Measurements from ENCODE around the gene OGA.
A peak's percentile ranks its signal among the peaks of the same experiment; 100 is the strongest.

Gene OGA

GRCh38 chr10:101807158-101807557 is 11.1 kb downstream of the OGA start:
- ChIA-PET POLR2A (no interaction called here), CTCF (no interaction called here)
- Histone ChIP-seq H3K27ac (ENCODE audit: extremely low read depth, low read depth, low read length) (no peak overlapping the region), H3K36me3 (ENCODE audit: control insufficient read depth in 2 of 2, insufficient read depth in 1 of 2, low read length in 2 of 2) (peaks cover 84 to 93% of the 10 kb centered on the region in 2 experiments), H3K4me1 (ENCODE audit: control insufficient read depth, insufficient read depth, low read length) (no peaks in the 10 kb centered on the region), H3K9me3 (ENCODE audit: control insufficient read depth, insufficient read depth, low read depth, low read length) (no peaks in the 10 kb centered on the region), H3K4me3 (ENCODE audit: low read depth, low read length) (no peak overlapping the region)
- TF ChIP-seq ZNF514 (tag by site-specific recombination; IDR thresholded peaks at IDR 0.05) (no peak), ZNF501 (tag by site-specific recombination; IDR thresholded peaks at IDR 0.05) (no peak), IKZF3 (tag by site-specific recombination; IDR thresholded peaks at IDR 0.05) (no peak), ZFHX2 (tag by site-specific recombination; conservative IDR thresholded peaks at IDR 0.05) (0 out of 2 replicates have a peak, but pooled peaks have one; percentile 17), EGR2 (tag by site-specific recombination; IDR thresholded peaks at IDR 0.05; ENCODE audit: low read depth) (peak; percentile 45)

- Histone ChIP-seq H3K4me1 (ENCODE audit: control insufficient read depth, insufficient read depth, low read length) (no peaks in the 10 kb centered on the region; the same call in 1 of the 2 replicates), H3K27ac (ENCODE audit: extremely low read depth, low read depth, low read length) (no peak overlapping the region), H3K36me3 (ENCODE audit: control insufficient read depth in 2 of 2, insufficient read depth in 1 of 2, low read length in 2 of 2) (peaks cover 94 to 100% of the 10 kb centered on the region in 2 experiments), H3K9me3 (ENCODE audit: control insufficient read depth, insufficient read depth, low read depth, low read length) (no peaks in the 10 kb centered on the region), H3K4me3 (ENCODE audit: low read depth, low read length) (no peak overlapping the region)
- ChIA-PET POLR2A (no interaction called here), CTCF (interaction anchor here (2.5 kb wide), 1 partner anchor 21 kb away, joined by 6 read pairs; the partner anchor contains the start of gene NPM3)
- TF ChIP-seq ZNF629 (tag by site-specific recombination; IDR thresholded peaks at IDR 0.05), result no peak
- no peak for TF ChIP-seq ZSCAN30 (tag by site-specific recombination; IDR thresholded peaks at IDR 0.05)
- no peak for TF ChIP-seq ZNF37A (tag by site-specific recombination; IDR thresholded peaks at IDR 0.05)
Observed at GRCh38 chr10:101803511-101803910, 14.7 kb downstream of the OGA start.

- 0 out of 2 replicates have a peak, but pooled peaks have one; percentile 35 for TF ChIP-seq IKZF3 (tag by site-specific recombination; IDR thresholded peaks at IDR 0.05)
- no peak for TF ChIP-seq ZNF521 (tag by site-specific recombination; IDR thresholded peaks at IDR 0.05)
- no peak for TF ChIP-seq ZNF530 (tag by site-specific recombination; IDR thresholded peaks at IDR 0.05; ENCODE audit: low read depth)
- 0 out of 2 replicates have a peak, but pooled peaks have one; percentile 22 for TF ChIP-seq ZEB2 (tag by site-specific recombination; IDR thresholded peaks at IDR 0.05)
- H3K36me3 ChIP-seq (ENCODE audit: control insufficient read depth in 2 of 2, insufficient read depth in 1 of 2, low read length in 2 of 2), result peaks cover 84 to 100% of the 10 kb centered on the region in 2 experiments
- ChIA-PET CTCF (interaction anchor here (0.7 to 1.5 kb wide), 7 partner anchors 16 to 212 kb away, joined by 3 to 6 read pairs (median 3); no protein-coding TSS in a partner anchor), POLR2A (interaction anchor here (1.6 kb wide), 1 partner anchor 21 kb away, joined by 6 read pairs; the partner anchor contains the start of gene OGA)
- H3K27ac ChIP-seq (ENCODE audit: extremely low read depth, low read depth, low read length), result no peak overlapping the region
- H3K9me3 ChIP-seq (ENCODE audit: control insufficient read depth, insufficient read depth, low read depth, low read length), result no peaks in the 10 kb centered on the region
- no peak overlapping the region for H3K4me3 ChIP-seq (ENCODE audit: low read depth, low read length)
- H3K4me1 ChIP-seq (ENCODE audit: control insufficient read depth, insufficient read depth, low read length), result peaks cover 3% of the 10 kb centered on the region; the same call in 1 of the 2 replicates
Observed at GRCh38 chr10:101797403-101798059, 20.7 kb downstream of the OGA start.

- no peak overlapping the region for H3K4me3 ChIP-seq (ENCODE audit: low read depth, low read length)
- H3K4me1 ChIP-seq (ENCODE audit: control insufficient read depth, insufficient read depth, low read length), result peaks cover 3% of the 10 kb centered on the region; the same call in 1 of the 2 replicates
- TF ChIP-seq ZFP3 (tag by site-specific recombination; IDR thresholded peaks at IDR 0.05; ENCODE audit: low read depth) (no peak), ZNF26 (tag by site-specific recombination; IDR thresholded peaks at IDR 0.05) (no peak), TCF7L2 (IDR thresholded peaks at IDR 0.05; ENCODE audit: borderline replicate concordance, low read depth, low read length) (no peak), ZNF121 (tag by site-specific recombination; IDR thresholded peaks at IDR 0.05) (no peak), ZNF488 (tag by site-specific recombination; IDR thresholded peaks at IDR 0.05) (no peak), GLIS1 (tag by site-specific recombination; IDR thresholded peaks at IDR 0.05) (no peak), ZNF621 (tag by site-specific recombination; IDR thresholded peaks at IDR 0.05) (no peak), ZNF211 (tag by site-specific recombination; IDR thresholded peaks at IDR 0.05; ENCODE audit: low read depth) (no peak), ZBTB49 (tag by site-specific recombination; IDR thresholded peaks at IDR 0.05; ENCODE audit: low read depth) (no peak)
- POLR2A ChIA-PET, result no interaction called here
- CTCF ChIA-PET, result interaction anchor here (2.8 kb wide), 1 partner anchor 12 kb away, joined by 16 read pairs; no protein-coding TSS in a partner anchor
- no peak overlapping the region for H3K27ac ChIP-seq (ENCODE audit: extremely low read depth, low read depth, low read length)
- peaks cover 81 to 92% of the 10 kb centered on the region in 2 experiments for H3K36me3 ChIP-seq (ENCODE audit: control insufficient read depth in 2 of 2, insufficient read depth in 1 of 2, low read length in 2 of 2)
- no peaks in the 10 kb centered on the region for H3K9me3 ChIP-seq (ENCODE audit: control insufficient read depth, insufficient read depth, low read depth, low read length)
Observed at GRCh38 chr10:101793526-101793925, 24.7 kb downstream of the OGA start.
